ENCODE measurements around the gene FZR1.

FZR1 gene

GRCh38 chr19:3524078-3524842, 18.1 kb downstream of the FZR1 start:
- no peaks in the 10 kb centered on the region for H3K27me3 ChIP-seq (ENCODE audit: insufficient read depth, low read depth, severe bottlenecking)
- no peak overlapping the region for H3K27ac ChIP-seq
- DNase-seq, result no peak
- peaks cover 60% of the 10 kb centered on the region for H3K36me3 ChIP-seq
- H3K9me3 ChIP-seq (ENCODE audit: severe bottlenecking), result no peaks in the 10 kb centered on the region
- no peak for TF ChIP-seq CTCF (IDR thresholded peaks at IDR 0.05; ENCODE audit: low read depth, low read length)
- H3K4me3 ChIP-seq (ENCODE audit: low read depth, low read length), result no peak overlapping the region

DNA sequence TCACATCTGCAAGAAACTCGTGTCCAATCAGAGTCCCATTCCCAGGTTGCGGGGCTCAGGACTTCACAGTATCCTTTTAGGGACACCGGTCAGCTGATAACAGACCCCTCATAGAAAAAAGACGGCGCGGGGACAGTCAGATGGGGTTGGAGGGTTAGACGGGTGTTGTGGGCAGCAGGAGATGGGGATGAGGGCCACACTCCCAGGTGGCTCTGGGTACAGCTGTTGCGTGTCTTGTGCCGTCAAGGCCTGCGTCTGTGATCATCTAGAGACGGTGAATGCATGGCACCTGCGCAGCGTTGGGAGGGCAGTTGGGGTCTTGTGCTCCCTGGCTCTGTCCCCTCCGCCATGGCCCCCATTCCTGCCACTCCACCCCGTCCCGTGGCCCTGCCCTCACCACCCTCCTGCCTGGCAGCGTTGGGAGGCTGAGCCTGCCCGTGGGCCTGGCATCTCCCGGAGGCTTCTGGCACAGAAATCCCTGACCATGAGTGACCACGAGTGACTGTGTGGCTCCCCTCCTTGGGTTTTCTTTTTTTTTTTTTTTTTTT, 18.9 kb downstream of the FZR1 start:
- Histone ChIP-seq H3K27ac (no peak overlapping the region), H3K4me3 (ENCODE audit: low read depth, low read length) (no peak overlapping the region), H3K27me3 (ENCODE audit: insufficient read depth, low read depth, severe bottlenecking) (no peaks in the 10 kb centered on the region), H3K9me3 (ENCODE audit: severe bottlenecking) (no peaks in the 10 kb centered on the region), H3K36me3 (peaks cover 56% of the 10 kb centered on the region)
- no peak for DNase-seq
- no peak for TF ChIP-seq CTCF (IDR thresholded peaks at IDR 0.05; ENCODE audit: low read depth, low read length)

GRCh38 chr19:3526507-3527237, 20.6 kb downstream of the FZR1 start:
- TF ChIP-seq CTCF (IDR thresholded peaks at IDR 0.05; ENCODE audit: low read depth, low read length), result peak; percentile 44

GRCh38 chr19:3527238-3527910, 21.3 kb downstream of the FZR1 start:
- DNase-seq, result no peak
- H3K27ac ChIP-seq, result no peak overlapping the region
- no peak overlapping the region for H3K4me3 ChIP-seq (ENCODE audit: low read depth, low read length)
- H3K36me3 ChIP-seq, result peaks cover 64% of the 10 kb centered on the region
- H3K27me3 ChIP-seq (ENCODE audit: insufficient read depth, low read depth, severe bottlenecking), result no peaks in the 10 kb centered on the region
- H3K9me3 ChIP-seq (ENCODE audit: severe bottlenecking), result no peaks in the 10 kb centered on the region
- TF ChIP-seq CTCF (IDR thresholded peaks at IDR 0.05; ENCODE audit: low read depth, low read length), result no peak

More at GRCh38 chr19:3526507-3527237, 20.6 kb downstream of the FZR1 start:
- no peak overlapping the region for H3K4me3 ChIP-seq (ENCODE audit: low read depth, low read length)
- H3K27ac ChIP-seq, result no peak overlapping the region
- no peak for DNase-seq
- no peaks in the 10 kb centered on the region for H3K27me3 ChIP-seq (ENCODE audit: insufficient read depth, low read depth, severe bottlenecking)
- H3K9me3 ChIP-seq (ENCODE audit: severe bottlenecking), result no peaks in the 10 kb centered on the region
- H3K36me3 ChIP-seq, result peaks cover 60% of the 10 kb centered on the region

DNA sequence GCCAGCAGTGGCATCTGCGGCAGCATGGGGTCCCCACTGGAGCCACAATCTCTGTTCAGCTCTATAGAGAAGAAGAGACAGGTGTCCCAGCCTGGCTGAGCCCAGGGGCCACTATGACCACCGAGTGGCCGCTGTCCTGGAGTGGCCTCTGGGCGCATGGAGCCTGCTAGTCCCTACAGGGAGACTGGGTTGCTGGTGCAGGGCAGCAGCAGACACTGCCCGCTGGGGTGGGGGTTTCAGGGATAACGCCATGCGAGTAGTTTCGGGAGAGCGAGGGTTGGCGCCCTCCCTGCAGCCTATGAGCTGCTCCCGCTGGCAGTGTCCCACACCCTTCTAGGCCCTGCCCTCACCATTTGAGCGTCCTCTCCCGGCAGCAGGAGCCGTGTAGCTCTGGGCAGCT, 22.0 kb downstream of the FZR1 start:
- Histone ChIP-seq H3K36me3 (peaks cover 69% of the 10 kb centered on the region), H3K27me3 (ENCODE audit: insufficient read depth, low read depth, severe bottlenecking) (no peaks in the 10 kb centered on the region), H3K9me3 (ENCODE audit: severe bottlenecking) (no peaks in the 10 kb centered on the region), H3K27ac (no peak overlapping the region), H3K4me3 (ENCODE audit: low read depth, low read length) (no peak overlapping the region)
- DNase-seq, result no peak
- TF ChIP-seq CTCF (IDR thresholded peaks at IDR 0.05; ENCODE audit: low read depth, low read length), result no peak

All from WERI-Rb-1 (cell line).